ENCODE data around the gene FRG2. TPM values are rescaled to one million over a fixed set of nuclear protein-coding genes. Genes with fewer than 3 reads are reported as not detected.
"Not testable (repeated sequence)": the region's sequence is repeated elsewhere in the genome, so short reads cannot be mapped to it uniquely, and the experiment has no call there.

FRG2 gene
- total RNA-seq, 1 donor from 2014 or later = not detected

GRCh38 chr4:190016369-190017289 lies 10.4 kb downstream of the FRG2 start:
- no peak overlapping the region for H3K4me3 ChIP-seq (ENCODE audit: low read depth, low read length)
- no peak for FAIRE-seq
- H3K27me3 ChIP-seq (ENCODE audit: control insufficient read depth, insufficient read depth, low read length) = peaks cover 44% of the 10 kb centered on the region
- no peak for DNase-seq (ENCODE audit: low read depth)
- no peak for TF ChIP-seq CTCF (IDR thresholded peaks at IDR 0.05; ENCODE audit: insufficient read depth, low read length, severe bottlenecking)
- no peaks in the 10 kb centered on the region for H3K36me3 ChIP-seq (ENCODE audit: control insufficient read depth, insufficient read depth, low read length)

DNA sequence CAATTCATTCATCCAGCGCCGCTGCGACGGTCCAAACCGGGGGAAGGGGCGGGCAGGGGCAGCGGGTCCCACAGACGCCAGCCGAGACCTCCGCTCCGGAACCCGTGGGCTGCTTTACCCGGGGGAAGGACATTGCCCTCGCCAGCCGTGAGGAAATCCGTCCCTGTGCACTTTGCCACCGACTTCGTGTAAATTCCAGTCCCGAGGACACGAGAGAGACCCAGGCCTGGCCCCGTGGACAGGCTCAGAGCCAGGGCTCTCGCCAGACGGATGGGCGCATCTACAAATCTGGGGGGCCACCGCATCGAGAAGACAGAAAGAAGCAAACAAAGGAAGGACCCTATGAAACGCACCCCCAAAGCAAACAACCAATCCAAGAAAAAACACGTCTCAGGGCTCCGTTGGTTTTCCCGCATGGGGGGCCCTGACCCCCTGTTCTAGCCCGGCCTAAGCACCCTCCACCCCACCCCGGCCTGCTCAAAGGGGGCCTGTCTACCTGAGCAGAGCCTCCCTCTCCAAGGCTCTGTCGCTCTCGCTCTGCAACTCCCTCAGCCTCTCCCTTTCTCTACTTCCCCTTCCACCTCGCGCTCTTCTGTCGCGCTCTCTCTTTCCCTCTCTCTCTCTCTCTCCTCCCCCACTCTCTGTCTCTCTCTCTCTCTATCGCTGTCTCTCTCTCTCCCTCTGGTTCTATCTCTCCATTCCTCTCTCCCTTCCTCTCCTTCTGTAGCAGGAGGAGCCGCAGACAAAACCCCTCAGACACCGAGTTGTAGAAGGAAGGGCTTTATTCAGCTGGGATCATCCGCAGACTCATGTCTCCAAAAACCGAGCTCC lies 11.3 kb downstream of the FRG2 start:
- no peaks in the 10 kb centered on the region for H3K36me3 ChIP-seq (ENCODE audit: control insufficient read depth, insufficient read depth, low read length)
- no peak for DNase-seq (ENCODE audit: low read depth)
- no peak for TF ChIP-seq CTCF (IDR thresholded peaks at IDR 0.05; ENCODE audit: insufficient read depth, low read length, severe bottlenecking)
- no peak for FAIRE-seq
- H3K27me3 ChIP-seq (ENCODE audit: control insufficient read depth, insufficient read depth, low read length) = peaks cover 40% of the 10 kb centered on the region
- no peak overlapping the region for H3K4me3 ChIP-seq (ENCODE audit: low read depth, low read length)

GRCh38 chr4:190014771-190015537 lies 12.1 kb downstream of the FRG2 start:
- no peak for FAIRE-seq
- no peak for TF ChIP-seq CTCF (IDR thresholded peaks at IDR 0.05; ENCODE audit: insufficient read depth, low read length, severe bottlenecking)
- Histone ChIP-seq H3K4me3 (ENCODE audit: low read depth, low read length) (peak overlapping the region; percentile 6), H3K27me3 (ENCODE audit: control insufficient read depth, insufficient read depth, low read length) (peaks cover 33% of the 10 kb centered on the region), H3K36me3 (ENCODE audit: control insufficient read depth, insufficient read depth, low read length) (no peaks in the 10 kb centered on the region)
- no peak for DNase-seq (ENCODE audit: low read depth)

DNA sequence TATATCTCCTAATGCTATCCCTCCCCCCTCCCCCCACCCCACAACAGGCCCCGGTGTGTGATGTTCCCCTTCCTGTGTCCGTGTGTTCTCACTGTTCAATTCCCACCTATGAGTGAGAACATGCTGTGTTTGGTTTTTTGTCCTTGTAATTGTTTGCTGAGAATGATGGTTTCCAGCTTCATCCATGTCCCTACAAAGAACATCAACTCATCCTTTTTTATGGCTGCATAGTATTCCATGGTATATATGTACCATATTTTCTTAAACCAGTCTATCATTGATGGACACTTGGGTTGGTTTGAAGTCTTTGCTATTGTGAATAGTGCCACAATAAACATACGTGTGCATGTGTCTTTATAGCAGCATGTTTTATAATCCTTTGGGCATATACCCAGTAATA lies 37.1 kb downstream of the FRG2 start:
- DNase-seq (ENCODE audit: low read depth); H3K4me3 ChIP-seq (ENCODE audit: low read depth, low read length); FAIRE-seq; H3K36me3 ChIP-seq (ENCODE audit: control insufficient read depth, insufficient read depth, low read length); H3K27me3 ChIP-seq (ENCODE audit: control insufficient read depth, insufficient read depth, low read length): not testable (repeated sequence)

DNA sequence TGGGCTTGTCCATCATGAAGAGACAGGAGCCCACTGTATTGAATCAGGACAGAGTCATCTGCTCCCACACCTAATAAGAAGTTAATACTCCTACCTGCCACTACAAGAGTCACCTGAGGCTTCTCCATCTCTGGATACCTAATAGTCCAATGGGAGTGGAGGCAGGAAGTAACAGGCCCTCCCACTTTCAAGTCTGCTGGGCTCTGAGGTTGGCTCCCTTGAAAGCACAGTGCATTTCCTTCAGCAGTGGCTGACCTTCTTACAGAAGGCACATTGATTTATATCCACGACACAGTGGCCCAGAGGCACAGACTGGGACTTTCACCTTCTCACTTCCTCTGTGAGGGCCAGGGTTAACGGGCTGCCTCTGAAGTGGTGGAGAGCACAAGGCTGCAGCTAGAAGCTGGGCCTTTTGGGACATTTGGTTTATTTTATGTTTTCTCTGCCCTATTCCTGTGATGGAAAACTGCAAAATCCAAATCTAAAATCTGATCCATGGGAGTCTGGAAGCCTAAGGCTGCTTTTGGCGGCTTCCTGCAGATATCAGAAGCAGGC lies 38.1 kb downstream of the FRG2 start:
- DNase-seq (ENCODE audit: low read depth) (no peak), FAIRE-seq (no peak)
- TF ChIP-seq CTCF (IDR thresholded peaks at IDR 0.05; ENCODE audit: insufficient read depth, low read length, severe bottlenecking) = no peak
- Histone ChIP-seq H3K4me3 (ENCODE audit: low read depth, low read length) (no peak overlapping the region), H3K27me3 (ENCODE audit: control insufficient read depth, insufficient read depth, low read length) (no peaks in the 10 kb centered on the region), H3K36me3 (ENCODE audit: control insufficient read depth, insufficient read depth, low read length) (no peaks in the 10 kb centered on the region)

DNA sequence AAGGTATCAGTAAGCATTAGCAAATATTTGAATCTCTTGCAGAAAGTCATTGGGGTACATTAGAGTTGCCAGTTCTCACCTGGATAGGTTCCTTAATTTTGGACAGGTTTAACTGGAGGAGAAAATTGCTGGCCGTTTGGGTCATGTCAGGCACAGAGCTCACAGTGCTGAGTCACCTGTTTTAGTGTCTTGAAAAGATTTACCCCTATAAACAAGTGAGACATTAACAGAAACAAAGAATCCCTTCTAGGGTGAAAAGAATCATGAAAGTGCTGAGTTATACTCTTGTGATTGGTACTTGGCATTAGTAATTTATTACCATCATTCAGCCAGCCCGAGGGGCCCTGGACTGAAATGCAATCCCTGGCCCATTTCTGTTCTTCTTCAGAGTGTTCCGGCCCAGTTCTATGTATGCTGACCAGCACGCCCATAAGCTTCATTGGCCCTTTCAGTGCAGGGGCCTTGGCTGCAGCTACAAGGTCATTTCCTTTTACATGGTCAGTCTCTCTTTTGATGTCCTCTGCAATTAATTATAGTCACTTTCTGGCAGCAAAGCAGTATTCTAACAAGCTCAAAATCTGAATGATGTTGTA lies 41.3 kb downstream of the FRG2 start:
- H3K4me3 ChIP-seq (ENCODE audit: low read depth, low read length); H3K36me3 ChIP-seq (ENCODE audit: control insufficient read depth, insufficient read depth, low read length); H3K27me3 ChIP-seq (ENCODE audit: control insufficient read depth, insufficient read depth, low read length); FAIRE-seq; DNase-seq (ENCODE audit: low read depth): not testable (repeated sequence)

GRCh38 chr4:189984661-189985060 lies 42.4 kb downstream of the FRG2 start:
- H3K4me3 ChIP-seq (ENCODE audit: low read depth, low read length); DNase-seq (ENCODE audit: low read depth); H3K36me3 ChIP-seq (ENCODE audit: control insufficient read depth, insufficient read depth, low read length); H3K27me3 ChIP-seq (ENCODE audit: control insufficient read depth, insufficient read depth, low read length); FAIRE-seq: not testable (repeated sequence)

DNA sequence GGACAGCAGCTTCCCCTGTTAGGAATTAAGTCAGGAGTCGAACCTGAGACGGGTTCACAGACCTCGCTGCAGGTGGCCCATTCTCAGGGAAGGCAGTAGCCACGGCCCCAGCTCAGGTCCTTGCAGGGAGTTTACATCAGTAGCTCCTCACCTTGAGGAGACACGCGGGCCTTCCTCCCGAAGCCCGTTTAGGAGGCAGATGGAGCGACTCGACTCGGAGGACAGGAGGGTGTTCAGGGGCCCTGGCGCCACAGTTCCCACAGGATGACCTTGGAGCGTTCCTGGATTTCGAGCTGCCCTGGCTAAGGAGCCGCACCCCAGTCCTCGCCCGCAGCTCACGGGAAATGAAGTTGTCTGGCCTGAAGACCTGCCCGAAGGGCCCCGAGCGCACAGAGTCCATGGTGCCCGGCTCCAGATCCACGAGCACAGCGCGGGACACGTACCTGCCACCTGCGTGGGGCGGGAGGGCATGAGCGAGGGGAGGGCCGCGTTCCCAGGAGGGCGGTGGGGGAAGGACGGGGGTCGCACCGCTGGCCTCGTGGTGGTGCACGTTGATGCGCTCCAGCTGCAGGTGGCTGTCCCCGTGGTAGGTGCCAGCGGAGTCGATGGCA lies 43.0 kb downstream of the FRG2 start:
- not testable (repeated sequence) for H3K27me3 ChIP-seq (ENCODE audit: control insufficient read depth, insufficient read depth, low read length); FAIRE-seq; DNase-seq (ENCODE audit: low read depth); H3K36me3 ChIP-seq (ENCODE audit: control insufficient read depth, insufficient read depth, low read length); H3K4me3 ChIP-seq (ENCODE audit: low read depth, low read length)
